Right lobe of liver (tissue), 4 donors: ENCODE results near the gene OPCML.

ENCODE experiments used
- CTCF ChIP-seq, 4 donors: fragments of 200-600 bp in 3 of 4; fragments of 450-650 bp in 1 of 4; IDR thresholded peaks; one replicate each; pipeline versions ENCODE4 v1.5.1 to v1.8.0; 2016 to 2022; ENCODE audit warnings: antibody characterized with exemption in 4 of 4, mild to moderate bottlenecking in 2 of 4
- POLR2A ChIP-seq: fragments of 450-650 bp; IDR thresholded peaks from one replicate; pipeline ENCODE4 v1.6.1; 2017; ENCODE audit warnings: antibody characterized with exemption, mild to moderate bottlenecking
- donor health status: DM: no; HTN: no; CAD: no.
- donor health status: DM: no; HTN: no; CAD: no.
- donor health status: DM: no; HTN: yes; CAD: no.

DNA sequence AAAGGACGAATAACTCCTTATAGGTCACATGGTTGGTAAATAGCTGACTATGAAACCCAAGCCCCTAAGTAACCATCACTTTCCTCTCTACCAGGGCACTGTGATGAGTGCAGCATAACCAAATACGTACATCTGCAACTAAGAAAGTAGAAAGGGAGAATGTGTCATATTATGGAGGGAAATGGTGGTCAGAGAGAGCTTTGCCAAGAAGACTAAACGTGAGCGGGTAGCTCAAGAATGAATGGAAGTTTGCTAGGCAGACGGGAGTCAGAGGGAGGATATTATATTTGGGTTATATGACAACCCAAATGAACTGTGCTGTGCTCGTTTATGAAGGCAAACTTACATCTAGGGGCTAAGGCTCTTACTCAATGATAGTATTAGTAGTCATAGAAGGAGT lies 537.3 kb downstream of the OPCML start:
- TF ChIP-seq CTCF (IDR thresholded peaks at IDR 0.05) (no peak), POLR2A (no peak)
